AG04449 (cell line): ENCODE data around the gene KMT2D.

Source experiments
- CTCF ChIA-PET: fragments of 350-600 bp; formaldehyde crosslinking; extraction: SDS; loops from one replicate; lab custom pipeline; 2021; ENCODE audit warnings: antibody characterized with exemption; lab: Yijun Ruan, JAX
- POLR2A ChIA-PET: fragments of 400-600, 350-600 bp; formaldehyde crosslinking; extraction: SDS; loops from one replicate; lab custom pipeline; 2020; ENCODE audit warnings: antibody characterized with exemption, inconsistent platforms; lab: Yijun Ruan, JAX
- DNase-seq: peaks from one replicate; pipeline ENCODE4 v3.0.0-alpha.2; 2010; ENCODE audit warnings: low read depth, low spot score
- H3K4me3 ChIP-seq: 2 replicates; pipeline ENCODE4 v1.5.1; 2011; ENCODE audit warnings: low read depth, mild to moderate bottlenecking, control low read depth, low read length
- TF ChIP-seq, protein P1 (sequence below): IDR thresholded peaks from one replicate; pipeline ENCODE4 v1.5.1; 2011; ENCODE audit warnings: mild to moderate bottlenecking, moderate library complexity, low read length, control low read depth, inconsistent platforms; ENCODE audit not compliant: insufficient read depth; ENCODE audit errors: missing control alignments

KMT2D gene, protein sequence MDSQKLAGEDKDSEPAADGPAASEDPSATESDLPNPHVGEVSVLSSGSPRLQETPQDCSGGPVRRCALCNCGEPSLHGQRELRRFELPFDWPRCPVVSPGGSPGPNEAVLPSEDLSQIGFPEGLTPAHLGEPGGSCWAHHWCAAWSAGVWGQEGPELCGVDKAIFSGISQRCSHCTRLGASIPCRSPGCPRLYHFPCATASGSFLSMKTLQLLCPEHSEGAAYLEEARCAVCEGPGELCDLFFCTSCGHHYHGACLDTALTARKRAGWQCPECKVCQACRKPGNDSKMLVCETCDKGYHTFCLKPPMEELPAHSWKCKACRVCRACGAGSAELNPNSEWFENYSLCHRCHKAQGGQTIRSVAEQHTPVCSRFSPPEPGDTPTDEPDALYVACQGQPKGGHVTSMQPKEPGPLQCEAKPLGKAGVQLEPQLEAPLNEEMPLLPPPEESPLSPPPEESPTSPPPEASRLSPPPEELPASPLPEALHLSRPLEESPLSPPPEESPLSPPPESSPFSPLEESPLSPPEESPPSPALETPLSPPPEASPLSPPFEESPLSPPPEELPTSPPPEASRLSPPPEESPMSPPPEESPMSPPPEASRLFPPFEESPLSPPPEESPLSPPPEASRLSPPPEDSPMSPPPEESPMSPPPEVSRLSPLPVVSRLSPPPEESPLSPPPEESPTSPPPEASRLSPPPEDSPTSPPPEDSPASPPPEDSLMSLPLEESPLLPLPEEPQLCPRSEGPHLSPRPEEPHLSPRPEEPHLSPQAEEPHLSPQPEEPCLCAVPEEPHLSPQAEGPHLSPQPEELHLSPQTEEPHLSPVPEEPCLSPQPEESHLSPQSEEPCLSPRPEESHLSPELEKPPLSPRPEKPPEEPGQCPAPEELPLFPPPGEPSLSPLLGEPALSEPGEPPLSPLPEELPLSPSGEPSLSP (N-terminal part only)

DNA sequence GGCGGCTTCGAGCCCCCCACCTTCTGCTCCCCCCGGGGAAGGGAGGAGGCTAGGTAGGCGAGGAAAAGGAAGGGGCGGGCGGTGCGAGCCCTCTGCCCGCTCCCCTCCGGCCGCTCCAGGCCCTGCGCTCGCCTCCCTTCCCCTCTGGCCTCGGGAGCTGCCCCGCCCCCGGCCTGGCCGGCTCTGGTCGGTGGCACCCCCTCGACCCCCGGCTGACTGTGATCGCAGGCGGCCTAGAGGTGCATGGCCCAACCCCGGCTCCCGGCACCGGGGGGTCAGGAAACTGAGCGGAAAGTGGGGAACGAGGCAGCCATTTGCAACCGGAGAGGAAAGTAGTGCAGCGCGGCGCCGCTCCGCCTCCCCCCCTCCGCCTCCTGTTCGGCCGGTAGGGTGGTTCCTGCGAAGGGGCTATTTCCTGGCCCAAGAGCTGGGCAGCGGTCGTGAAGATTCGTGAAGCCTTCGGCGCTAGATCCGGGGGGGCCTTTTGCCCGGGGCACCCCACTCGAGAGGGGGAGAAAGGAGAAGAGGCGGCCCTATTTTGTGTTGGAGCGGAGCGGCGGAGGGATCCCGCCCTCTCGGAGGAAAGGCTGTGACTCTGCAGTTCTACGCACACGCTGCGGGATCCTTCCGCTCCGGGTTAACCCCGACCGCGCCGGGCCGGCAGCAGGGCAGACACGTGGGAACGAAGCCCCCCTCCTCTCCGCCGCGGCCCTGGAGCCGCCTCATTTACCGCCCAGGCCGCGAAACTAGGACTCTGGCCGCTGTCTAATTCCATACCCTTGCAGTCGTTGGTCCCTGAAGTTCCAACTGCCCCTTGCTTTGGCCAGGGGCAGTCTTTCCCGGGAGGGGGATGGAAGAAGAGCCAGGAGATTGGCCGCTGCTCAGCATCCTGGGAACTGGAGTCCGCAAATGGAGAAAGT, at the start of gene KMT2D:
TSS of gene KMT2D (minus strand) at position 558 of the 920 bp plus-strand sequence. CDS start 5,470 bp downstream, outside the sequence.
- ChIA-PET CTCF (interaction anchor here (0.7 to 2.1 kb wide), 4 partner anchors 9 to 34 kb away, joined by 3 to 8 read pairs (median 5); partner anchors contain the start of genes DHH and RHEBL1), POLR2A (no interaction called here)
- peak; percentile 78 for DNase-seq
- TF ChIP-seq, protein P1, sequence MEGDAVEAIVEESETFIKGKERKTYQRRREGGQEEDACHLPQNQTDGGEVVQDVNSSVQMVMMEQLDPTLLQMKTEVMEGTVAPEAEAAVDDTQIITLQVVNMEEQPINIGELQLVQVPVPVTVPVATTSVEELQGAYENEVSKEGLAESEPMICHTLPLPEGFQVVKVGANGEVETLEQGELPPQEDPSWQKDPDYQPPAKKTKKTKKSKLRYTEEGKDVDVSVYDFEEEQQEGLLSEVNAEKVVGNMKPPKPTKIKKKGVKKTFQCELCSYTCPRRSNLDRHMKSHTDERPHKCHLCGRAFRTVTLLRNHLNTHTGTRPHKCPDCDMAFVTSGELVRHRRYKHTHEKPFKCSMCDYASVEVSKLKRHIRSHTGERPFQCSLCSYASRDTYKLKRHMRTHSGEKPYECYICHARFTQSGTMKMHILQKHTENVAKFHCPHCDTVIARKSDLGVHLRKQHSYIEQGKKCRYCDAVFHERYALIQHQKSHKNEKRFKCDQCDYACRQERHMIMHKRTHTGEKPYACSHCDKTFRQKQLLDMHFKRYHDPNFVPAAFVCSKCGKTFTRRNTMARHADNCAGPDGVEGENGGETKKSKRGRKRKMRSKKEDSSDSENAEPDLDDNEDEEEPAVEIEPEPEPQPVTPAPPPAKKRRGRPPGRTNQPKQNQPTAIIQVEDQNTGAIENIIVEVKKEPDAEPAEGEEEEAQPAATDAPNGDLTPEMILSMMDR: peak; percentile 21
- peak within 1 kb of the TSS; percentile 84 for H3K4me3 ChIP-seq

DNA sequence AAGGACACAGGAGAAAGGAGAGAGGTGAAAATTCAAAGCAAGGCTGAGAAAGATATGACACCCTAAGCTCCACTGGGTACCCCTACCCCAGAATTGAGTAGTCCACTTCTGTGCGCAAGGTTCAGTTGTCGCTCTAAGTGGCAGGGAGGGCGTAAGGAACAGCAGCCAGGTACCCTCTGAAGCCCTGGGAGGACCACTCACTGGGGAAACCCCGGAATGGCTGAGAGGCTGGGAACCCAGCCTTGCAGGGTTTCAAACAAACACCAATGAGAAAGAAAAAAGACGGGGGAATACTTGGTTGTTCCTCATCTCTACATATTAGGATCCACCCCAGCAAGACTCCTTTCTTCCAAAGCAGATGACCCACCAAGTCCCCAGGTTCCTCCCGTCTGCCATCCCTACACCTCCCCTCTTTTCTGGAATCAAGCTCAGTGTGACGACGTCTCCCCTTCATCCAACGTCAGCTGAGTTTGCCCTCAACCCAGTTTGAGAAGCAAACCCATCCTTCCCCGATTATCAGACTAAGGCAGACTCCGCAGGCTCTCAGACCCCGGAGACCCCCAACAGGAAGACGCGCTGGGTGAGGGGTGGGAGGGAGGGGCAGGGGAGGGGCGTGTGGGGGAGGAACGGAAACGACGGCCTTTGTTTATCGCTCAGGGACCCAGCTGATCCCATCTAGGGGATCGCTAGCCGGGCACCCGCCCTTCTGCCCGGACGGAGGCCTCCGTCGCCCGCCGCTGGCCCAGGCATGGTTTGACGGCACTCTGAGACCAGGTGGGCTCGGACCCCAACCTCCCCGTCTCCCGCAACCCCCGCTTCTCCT, 49.3 kb upstream of the KMT2D start:
- CTCF ChIA-PET: interaction anchor here (0.6 to 21.3 kb wide), 13 partner anchors 13 to 156 kb away, joined by 3 to 430 read pairs (median 9); partner anchors contain the start of gene DHH
- peak overlapping the region; percentile 87 for H3K4me3 ChIP-seq

DNA sequence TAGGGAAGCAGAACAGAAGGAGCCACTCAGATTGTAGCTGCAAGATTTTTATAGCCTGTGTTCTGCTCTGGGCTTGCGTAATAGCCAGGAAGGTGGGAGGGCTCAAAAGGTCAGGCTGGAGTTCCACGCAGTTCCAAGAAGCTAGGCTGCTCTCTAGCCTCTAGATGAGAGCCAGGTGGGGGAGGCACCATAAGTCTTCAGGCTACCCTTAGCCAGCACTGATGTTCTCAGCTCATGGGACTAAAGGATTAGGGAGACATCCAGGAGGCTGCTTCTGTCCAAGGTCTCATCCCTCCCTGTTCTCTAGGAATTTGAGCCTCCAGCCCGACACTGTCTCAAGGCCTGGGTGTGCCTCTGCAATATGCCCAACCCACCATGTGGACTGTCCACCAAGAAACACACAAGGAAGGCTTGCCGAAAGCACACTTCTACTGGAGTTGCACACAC, 48.4 kb upstream of the KMT2D start:
- ChIA-PET POLR2A (interaction anchor here (0.5 to 4.6 kb wide), 3 partner anchors 9 to 79 kb away, joined by 4 to 31 read pairs (median 7); partner anchors contain the start of genes TUBA1A and TUBA1B), CTCF (interaction anchor here (1.0 to 21.3 kb wide), 7 partner anchors 13 to 128 kb away, joined by 4 to 430 read pairs (median 53); partner anchors contain the start of gene DHH)
- TF ChIP-seq, protein P1: no peak
- DNase-seq: no peak
- H3K4me3 ChIP-seq: peak overlapping the region; percentile 87

More for the DNA sequence above, 49.3 kb upstream of the KMT2D start:
- TF ChIP-seq, protein P1: no peak
- no peak for DNase-seq
- POLR2A ChIA-PET: interaction anchor here (1.0 to 4.6 kb wide), 5 partner anchors 11 to 133 kb away, joined by 4 to 31 read pairs (median 5); partner anchors contain the start of genes RHEBL1, TUBA1A and TUBA1B

DNA sequence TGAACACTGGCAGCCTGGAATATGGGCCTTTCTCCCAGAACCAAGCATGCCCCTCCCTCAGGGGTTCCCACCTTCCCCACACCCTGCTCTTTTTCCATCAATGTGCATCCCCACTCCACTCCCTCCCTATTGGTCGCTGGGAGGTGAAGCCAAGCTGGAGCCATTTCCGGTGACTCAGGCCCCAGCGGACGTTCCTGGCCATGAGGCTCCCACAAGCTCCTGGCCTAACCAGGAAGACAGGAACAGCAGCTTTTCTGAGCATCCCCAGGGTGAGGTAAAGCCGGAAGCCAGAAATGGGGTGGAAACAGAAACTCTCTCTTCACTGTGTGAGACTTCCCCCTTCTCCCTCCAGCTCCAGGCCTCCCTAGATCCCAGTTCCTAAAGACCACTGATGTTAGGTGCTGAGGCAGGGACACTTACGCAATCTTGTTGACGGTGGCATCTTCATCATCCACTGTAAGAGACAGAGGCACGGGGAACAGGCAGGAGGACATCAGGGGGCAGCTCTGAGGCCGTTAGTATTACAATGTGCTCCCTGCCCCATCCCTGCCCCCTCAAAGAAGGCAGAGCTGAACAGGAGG, 45.0 kb upstream of the KMT2D start:
- ChIA-PET POLR2A (no interaction called here), CTCF (interaction anchor here (0.8 to 21.3 kb wide), 7 partner anchors 9 to 130 kb away, joined by 3 to 430 read pairs (median 53); partner anchors contain the start of genes DHH, RHEBL1 and TUBA1B)
- no peak for DNase-seq
- H3K4me3 ChIP-seq: no peak overlapping the region
- TF ChIP-seq, protein P1: no peak
